ENCODE results near the gene ATP2B1.

Gene ATP2B1

DNA sequence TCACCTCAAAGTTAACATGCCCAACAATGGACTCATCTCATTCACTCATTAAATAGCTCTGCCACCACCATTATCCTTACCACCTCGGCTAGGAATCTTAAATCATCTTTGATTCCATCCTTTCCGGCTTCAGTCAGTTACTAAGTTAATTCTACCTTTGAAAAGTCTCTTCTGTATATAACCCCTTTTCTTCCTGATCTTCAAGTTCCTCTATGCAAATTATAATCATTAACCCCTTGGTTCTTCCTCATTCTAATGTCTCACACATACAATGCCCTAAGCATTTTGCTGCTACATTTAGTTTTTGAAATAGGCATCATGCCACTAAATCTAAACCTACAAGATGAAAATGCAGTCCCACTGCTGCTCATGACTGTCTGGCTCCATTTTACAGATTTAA lies 51.6 kb downstream of the ATP2B1 start:
- no peak for DNase-seq (ENCODE audit: low spot score)

DNA sequence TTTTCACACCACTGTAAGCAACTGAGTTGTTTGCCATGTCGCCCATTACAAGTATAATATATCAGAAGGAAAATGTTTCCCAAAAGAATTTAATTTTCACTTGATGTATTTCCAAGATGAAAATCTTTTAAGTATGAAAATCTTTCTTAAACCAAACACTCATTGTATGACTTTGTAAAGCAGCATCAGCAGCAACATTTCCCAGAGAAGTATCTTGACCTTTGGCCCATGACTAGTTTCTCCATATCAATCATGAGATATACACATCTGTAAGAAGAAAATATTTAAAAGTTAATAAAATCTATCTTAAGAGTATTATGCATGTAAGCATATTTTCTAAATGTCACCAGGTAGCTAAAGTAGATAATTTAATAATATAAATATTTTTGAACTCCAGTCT lies 52.8 kb downstream of the ATP2B1 start:
- DNase-seq (ENCODE audit: low spot score) = no peak

- no peak for DNase-seq (ENCODE audit: low spot score)
These were observed 57.4 kb downstream of the ATP2B1 start for GRCh38 chr12:89651192-89651591.

DNA sequence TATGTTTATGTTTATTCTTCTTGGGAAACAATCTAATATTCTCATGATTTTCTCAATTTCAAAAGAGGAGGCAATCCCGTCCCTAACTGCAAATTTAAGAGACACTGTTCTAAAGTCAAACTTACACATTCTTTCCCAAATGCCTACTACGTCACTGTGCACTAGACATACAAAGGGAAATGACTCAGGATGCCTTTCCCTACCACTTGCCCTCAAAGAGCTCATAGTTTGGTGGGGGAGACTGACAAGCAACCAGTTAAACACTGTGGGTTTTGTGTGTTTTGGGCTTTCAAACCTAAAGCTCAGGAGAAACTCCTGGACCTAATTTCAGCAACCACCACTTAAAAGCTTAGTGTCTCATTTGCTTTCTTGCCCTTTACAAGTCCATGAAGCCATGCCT lies 58.4 kb downstream of the ATP2B1 start:
- DNase-seq (ENCODE audit: low spot score) = no peak

DNA sequence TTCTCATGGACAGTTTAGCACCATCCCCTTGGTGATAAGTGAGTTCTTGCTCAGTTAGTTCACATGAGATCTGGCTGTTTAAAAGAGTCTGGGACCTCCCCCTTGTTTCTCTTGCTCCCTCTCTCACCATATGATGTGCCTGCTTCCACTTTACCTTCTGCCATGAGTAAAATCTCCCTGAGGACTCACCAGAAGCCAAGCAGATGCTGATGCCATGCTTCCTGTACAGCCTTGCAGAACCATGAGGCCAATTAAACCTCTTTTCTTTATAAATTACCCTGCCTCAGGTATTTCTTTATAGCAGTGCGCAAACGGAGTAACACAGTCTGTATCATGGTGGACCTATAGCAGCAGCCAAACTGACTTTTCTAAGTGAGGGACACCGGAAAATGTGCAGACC lies 58.8 kb downstream of the ATP2B1 start:
- no peak for DNase-seq (ENCODE audit: low spot score)

GRCh38 chr12:89649139-89649538 lies 59.5 kb downstream of the ATP2B1 start:
- DNase-seq (ENCODE audit: low spot score) = no peak

DNA sequence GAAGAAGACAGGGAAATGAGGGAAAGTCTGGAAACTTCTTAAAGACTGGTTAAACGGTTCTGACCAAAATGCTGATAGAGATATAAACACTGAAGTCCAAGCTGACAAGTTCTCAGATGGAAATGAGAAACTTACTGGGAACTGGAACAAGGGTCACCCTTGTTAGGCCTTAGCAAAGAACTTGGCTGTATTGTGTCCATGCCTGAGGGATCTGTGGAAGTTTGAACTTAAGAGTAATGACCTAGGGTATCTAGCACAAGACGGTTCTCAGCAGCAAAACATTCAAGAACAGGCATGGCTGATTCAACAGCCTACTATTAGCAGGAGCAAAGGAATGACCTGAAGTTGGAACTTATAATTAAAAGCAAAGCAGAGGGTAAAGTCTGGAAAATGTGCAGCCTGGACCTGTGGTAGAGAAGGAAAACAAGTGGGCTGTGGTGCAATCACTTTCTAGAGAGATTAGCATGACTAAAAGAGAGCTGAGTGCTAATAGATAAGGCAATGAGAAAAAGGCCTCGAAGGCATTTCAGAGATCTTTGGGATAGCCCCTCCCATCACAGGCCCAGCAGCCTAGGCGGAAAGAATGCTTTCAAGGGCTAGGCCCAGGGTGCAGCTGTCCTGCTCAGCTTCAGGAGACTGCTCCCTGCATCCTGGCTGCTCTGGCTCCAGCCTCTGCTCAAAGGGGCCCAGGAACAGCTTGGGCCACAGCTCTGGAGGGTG lies 60.3 kb downstream of the ATP2B1 start:
- DNase-seq (ENCODE audit: low spot score) = peak; percentile 18

- no peak for DNase-seq (ENCODE audit: low spot score)
These were observed 63.2 kb downstream of the ATP2B1 start for GRCh38 chr12:89645434-89645833.

- DNase-seq (ENCODE audit: low spot score) = no peak
These were observed 65.7 kb downstream of the ATP2B1 start for GRCh38 chr12:89642959-89643358.

GRCh38 chr12:89636776-89637160 lies 71.9 kb downstream of the ATP2B1 start:
- DNase-seq (ENCODE audit: low spot score) = no peak

- DNase-seq (ENCODE audit: low spot score) = no peak
These were observed 72.4 kb downstream of the ATP2B1 start for GRCh38 chr12:89636052-89636775.

DNA sequence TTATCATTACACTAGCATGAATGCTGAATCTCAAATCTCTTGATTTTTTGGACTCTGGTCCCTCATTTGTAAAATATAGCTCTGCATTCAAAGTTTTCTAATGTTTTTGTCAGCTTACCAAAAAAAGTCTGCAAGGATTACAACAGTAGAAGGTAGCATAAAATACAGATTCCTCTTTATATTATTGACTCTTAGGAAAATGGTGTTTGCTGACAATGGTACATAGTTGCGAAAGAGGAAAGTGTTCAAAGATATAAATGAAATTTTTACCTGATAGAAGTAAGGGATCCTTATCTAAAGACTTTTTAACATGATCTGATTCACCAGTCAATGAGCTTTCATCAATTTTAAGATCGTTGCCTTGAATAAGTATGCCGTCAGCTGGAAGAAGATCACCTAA lies 74.1 kb downstream of the ATP2B1 start:
- no peak for DNase-seq (ENCODE audit: low spot score)

DNA sequence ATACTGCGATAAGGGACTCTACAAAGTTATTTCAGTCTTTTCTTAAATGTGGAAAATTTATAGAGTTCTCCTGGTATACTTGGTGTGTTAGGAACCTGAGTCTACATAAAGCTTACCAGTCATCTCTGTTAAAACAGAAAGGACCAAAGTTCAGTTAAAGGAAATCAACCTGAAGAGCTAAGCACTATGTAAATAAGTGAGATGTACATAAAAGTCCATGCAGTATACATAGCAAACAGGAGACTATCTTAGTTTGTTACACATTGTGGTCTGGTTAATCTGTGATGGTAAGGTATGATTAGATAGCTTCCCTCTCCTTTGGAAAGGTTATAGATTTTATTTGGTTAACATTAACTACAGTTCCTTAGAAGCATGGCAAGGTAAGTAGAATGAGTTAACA lies 75.9 kb downstream of the ATP2B1 start:
- DNase-seq (ENCODE audit: low spot score) = peak; percentile 9

GRCh38 chr12:89622115-89622514 lies 86.5 kb downstream of the ATP2B1 start:
- DNase-seq (ENCODE audit: low spot score) = no peak

- DNase-seq (ENCODE audit: low spot score) = no peak
These were observed 87.1 kb downstream of the ATP2B1 start for GRCh38 chr12:89621521-89621920.

DNA sequence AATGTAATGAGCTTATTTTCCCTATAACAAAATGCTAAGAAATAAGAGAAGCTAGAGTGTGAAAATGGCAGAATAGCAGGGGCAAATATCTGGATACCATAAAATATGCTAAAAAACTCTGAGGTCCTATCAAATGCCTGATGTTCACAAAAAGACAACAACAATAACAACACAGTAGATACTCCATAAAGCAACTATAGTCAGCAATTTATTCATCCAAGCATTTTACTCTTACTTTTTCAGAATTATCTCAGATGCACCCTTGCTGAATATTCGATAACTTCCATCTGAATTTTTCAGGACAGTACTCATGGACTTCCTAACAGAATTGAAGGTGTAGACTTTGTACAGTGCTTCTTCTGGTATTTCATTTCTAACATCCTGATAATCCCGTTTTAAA lies 88.9 kb downstream of the ATP2B1 start:
- DNase-seq (ENCODE audit: low spot score) = no peak

DNA sequence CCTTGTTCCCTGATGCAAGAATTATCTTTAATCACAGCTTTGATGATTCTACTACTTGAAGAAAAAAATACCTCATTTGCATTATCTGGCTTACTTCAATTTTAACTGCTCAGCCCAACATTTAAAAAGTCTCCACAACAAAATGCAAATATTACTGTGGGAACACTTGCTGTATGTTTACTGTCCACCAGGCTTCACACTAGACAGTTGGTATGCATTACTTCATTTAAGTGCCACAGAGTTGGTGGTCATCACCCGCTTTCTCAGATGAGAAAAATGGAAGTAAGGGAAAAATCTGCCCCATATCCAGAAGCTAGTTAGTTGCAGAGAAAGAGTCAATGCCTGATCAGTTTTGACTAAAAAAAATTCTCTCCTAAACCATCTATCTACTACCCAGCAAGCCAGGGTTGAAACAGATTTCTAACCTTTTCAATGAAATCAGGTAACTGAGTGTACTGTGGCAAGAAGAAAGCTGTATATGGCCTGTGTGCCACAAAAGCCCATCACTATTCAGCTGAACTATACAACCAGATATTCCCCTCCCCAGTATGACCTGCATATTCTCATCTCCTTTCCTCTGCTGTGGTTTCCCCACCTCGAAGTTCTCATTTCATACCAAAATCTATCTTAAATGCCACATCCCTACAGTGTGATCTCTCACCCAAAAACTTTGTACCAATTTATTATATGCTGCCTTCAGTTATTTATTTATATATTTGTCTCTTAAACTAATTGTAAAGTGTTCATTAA lies 90.3 kb downstream of the ATP2B1 start:
- DNase-seq (ENCODE audit: low spot score) = no peak

DNA sequence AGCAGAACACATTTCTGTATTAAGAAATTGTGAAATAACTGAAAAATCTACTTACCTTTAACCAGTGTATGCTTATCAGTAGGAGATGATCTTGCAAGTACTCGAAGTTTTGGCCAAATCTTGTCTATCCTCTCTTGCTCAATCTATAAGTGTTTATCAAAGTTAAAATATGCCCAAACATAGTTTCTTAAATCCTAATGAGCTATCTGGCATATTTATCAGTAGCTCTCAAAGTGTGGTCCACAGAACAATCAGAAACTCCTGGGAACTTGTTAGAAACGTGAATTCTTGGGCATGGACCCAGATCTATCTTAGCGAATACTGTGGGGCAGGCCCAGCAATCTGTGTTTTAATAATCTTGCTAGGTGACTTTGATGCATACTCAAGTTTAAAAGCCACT lies 98.3 kb downstream of the ATP2B1 start:
- DNase-seq (ENCODE audit: low spot score) = no peak

- no peak for DNase-seq (ENCODE audit: low spot score)
These were observed 105.0 kb downstream of the ATP2B1 start for GRCh38 chr12:89603678-89604077.

DNA sequence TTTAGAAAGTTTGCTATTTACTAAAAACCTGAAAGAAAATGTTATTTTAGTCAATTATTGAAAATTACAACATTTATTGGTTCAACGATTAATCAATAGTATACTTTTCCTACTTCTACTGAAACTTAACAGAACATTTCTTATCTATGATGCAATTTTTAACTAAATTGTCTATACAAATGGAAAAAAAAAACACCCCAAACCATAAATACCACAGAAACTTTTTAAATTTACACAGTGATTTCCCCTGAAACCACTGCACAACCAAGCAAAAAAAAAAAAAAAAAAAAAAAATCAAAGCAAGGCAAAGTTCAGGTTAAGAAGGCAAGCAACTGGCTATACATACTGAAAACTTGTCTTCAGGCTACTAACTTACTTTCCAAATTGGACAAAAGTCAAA lies 110.9 kb downstream of the ATP2B1 start:
- no peak for DNase-seq (ENCODE audit: low spot score)

- no peak for DNase-seq (ENCODE audit: low spot score)
These were observed 111.4 kb downstream of the ATP2B1 start for GRCh38 chr12:89597210-89597609.

DNA sequence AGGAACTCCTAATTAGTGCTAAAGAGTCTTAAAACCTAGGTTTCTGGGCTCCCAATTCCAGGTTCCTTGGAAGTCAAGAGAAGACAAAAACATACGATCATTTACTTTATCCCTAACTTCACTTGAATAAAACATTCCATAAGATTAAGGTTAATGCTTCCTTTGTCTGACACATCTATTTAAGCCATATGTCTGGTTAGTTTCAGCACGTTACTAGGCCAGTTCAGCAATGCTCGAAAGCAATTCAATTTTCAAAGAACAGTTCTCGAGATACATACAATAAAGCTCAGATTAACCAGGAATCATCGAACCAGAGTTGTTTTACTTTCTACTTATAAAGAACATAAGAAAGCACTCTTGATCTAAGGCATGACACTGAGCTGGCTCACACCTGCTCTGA lies 114.8 kb downstream of the ATP2B1 start:
- no peak for DNase-seq (ENCODE audit: low spot score)

- DNase-seq (ENCODE audit: low spot score) = no peak
These were observed 115.4 kb downstream of the ATP2B1 start for GRCh38 chr12:89593233-89593632.

Data from HuH-7.5 (cell line).